Keratinocyte (primary cell): ENCODE results near the gene MAST1. TPM values are rescaled to one million over a fixed set of nuclear protein-coding genes. Genes with fewer than 3 reads are reported as not detected.
A peak's percentile ranks its signal among the peaks of the same experiment; 100 is the strongest.

Experiments
- DNase-seq: peaks from one replicate; pipeline ENCODE4 v3.0.0-alpha.2; 2011; ENCODE audit warnings: low read depth, missing footprints, low spot score
- FAIRE-seq: peaks from 2 replicates; lab custom pipeline; 2011; peaks lifted over from hg19 to GRCh38; lab: Jason Lieb, UNC
- H2AFZ ChIP-seq: 2 replicates; pipeline ENCODE4 v1.6.0; 2012; ENCODE audit warnings: low read length, control low read depth, inconsistent platforms; ENCODE audit not compliant: control insufficient read depth
- H3K27ac ChIP-seq: 2 replicates; pipeline ENCODE4 v1.5.1; 2011; ENCODE audit warnings: low read length; ENCODE audit not compliant: control insufficient read depth, insufficient read depth
- H3K27me3 ChIP-seq: 3 replicates; pipeline ENCODE4 v1.6.0; 2011; ENCODE audit warnings: low read length; ENCODE audit not compliant: control insufficient read depth, insufficient read depth; ENCODE audit errors: extremely low read depth
- H3K36me3 ChIP-seq, 2 experiments: 2 replicates in 1 of 2; 3 replicates in 1 of 2; pipeline ENCODE4 v1.5.1; 2011; ENCODE audit warnings: low read length in 2 of 2, mild to moderate bottlenecking in 1 of 2; ENCODE audit not compliant: control insufficient read depth in 2 of 2, insufficient read depth in 2 of 2; ENCODE audit errors: extremely low read depth in 1 of 2
- H3K4me1 ChIP-seq: 3 replicates; pipeline ENCODE4 v1.5.1; 2011; ENCODE audit warnings: low read length; ENCODE audit not compliant: control insufficient read depth, insufficient read depth; ENCODE audit errors: extremely low read depth
- H3K4me2 ChIP-seq: 3 replicates; pipeline ENCODE4 v1.6.0; 2011; ENCODE audit warnings: low read depth, low read length; ENCODE audit not compliant: control insufficient read depth, insufficient read depth; ENCODE audit errors: extremely low read depth
- H3K4me3 ChIP-seq, 3 experiments: fragments of 200-600 bp in 1 of 3; sonication (generic) in 1 of 3; 2 replicates in 2 of 3; 3 replicates in 1 of 3; pipeline ENCODE4 v1.5.1; 2011 to 2016; ENCODE audit warnings: low read length in 3 of 3, mild to moderate bottlenecking in 3 of 3, control low read depth in 2 of 3, inconsistent platforms in 1 of 3, low read depth in 1 of 3, mixed read lengths in 1 of 3, mixed run types in 1 of 3, moderate library complexity in 1 of 3; ENCODE audit not compliant: control insufficient read depth in 2 of 3, insufficient read depth in 2 of 3; ENCODE audit errors: extremely low read depth in 1 of 3
- H3K79me2 ChIP-seq: 2 replicates; pipeline ENCODE4 v1.6.0; 2012; ENCODE audit warnings: low read length; ENCODE audit not compliant: control insufficient read depth, insufficient read depth
- H3K9ac ChIP-seq: 3 replicates; pipeline ENCODE4 v1.6.0; 2011; ENCODE audit warnings: low read length; ENCODE audit not compliant: control insufficient read depth, insufficient read depth; ENCODE audit errors: extremely low read depth
- H3K9me1 ChIP-seq: 3 replicates; pipeline ENCODE4 v1.6.0; 2011; ENCODE audit warnings: low read length; ENCODE audit not compliant: control insufficient read depth, insufficient read depth; ENCODE audit errors: extremely low read depth
- H3K9me3 ChIP-seq: 2 replicates; pipeline ENCODE4 v1.5.1; 2012; ENCODE audit warnings: low read depth, low read length; ENCODE audit not compliant: control insufficient read depth
- H4K20me1 ChIP-seq: 3 replicates; pipeline ENCODE4 v1.6.0; 2011; ENCODE audit warnings: low read length; ENCODE audit not compliant: control insufficient read depth, insufficient read depth; ENCODE audit errors: extremely low read depth
- EZH2 ChIP-seq: IDR thresholded peaks from one replicate; pipeline ENCODE4 v1.6.1; 2012; ENCODE audit warnings: inconsistent platforms, mild to moderate bottlenecking, low read length, moderate library complexity
- dilution Hi-C: fragments of 300-500 bp; cut with MboI; formaldehyde crosslinking; loops from one replicate; pipeline ENCODE4 v1.7.0; 2020; ENCODE audit warnings: low sequenced_read_pairs; ENCODE audit not compliant: extremely low pct_ligation_motif_present
- polyA plus RNA-seq, 5 experiments: library from polyadenylated mRNA; depleted of rRNA in 3 of 5; stranded (reverse) in 3 of 5; stranded (forward) in 1 of 5; unstranded in 1 of 5; fragments of >200 nt; gene quantifications; 1 replicate in 1 of 5; 2 replicates in 3 of 5; 3 replicates in 1 of 5; pipeline versions ENCODE4 v1.2.1 to v1.2.3, GENCODE V29; 2011 to 2012; ENCODE audit warnings: missing spikeins in 2 of 5, low read depth in 1 of 5, low replicate concordance in 1 of 5
- TF ChIP-seq, protein P1 (sequence below), 3 experiments: IDR thresholded peaks in 1 of 3; conservative IDR thresholded peaks in 1 of 3; optimal IDR thresholded peaks in 1 of 3; 2 replicates in 2 of 3; 3 replicates in 1 of 3; pipeline versions ENCODE3 to v1.5.1; 2011; ENCODE audit warnings: low read length in 3 of 3, mild to moderate bottlenecking in 3 of 3, moderate library complexity in 2 of 3, control low read depth in 1 of 3, inconsistent platforms in 1 of 3; ENCODE audit not compliant: insufficient read depth in 2 of 3; ENCODE audit errors: extremely low read depth in 1 of 3

Gene MAST1
- polyA plus RNA-seq, 1 donor (not counting 4 experiments of a cell fraction or from before 2014, with no cell fraction given), result 0.13 TPM

DNA sequence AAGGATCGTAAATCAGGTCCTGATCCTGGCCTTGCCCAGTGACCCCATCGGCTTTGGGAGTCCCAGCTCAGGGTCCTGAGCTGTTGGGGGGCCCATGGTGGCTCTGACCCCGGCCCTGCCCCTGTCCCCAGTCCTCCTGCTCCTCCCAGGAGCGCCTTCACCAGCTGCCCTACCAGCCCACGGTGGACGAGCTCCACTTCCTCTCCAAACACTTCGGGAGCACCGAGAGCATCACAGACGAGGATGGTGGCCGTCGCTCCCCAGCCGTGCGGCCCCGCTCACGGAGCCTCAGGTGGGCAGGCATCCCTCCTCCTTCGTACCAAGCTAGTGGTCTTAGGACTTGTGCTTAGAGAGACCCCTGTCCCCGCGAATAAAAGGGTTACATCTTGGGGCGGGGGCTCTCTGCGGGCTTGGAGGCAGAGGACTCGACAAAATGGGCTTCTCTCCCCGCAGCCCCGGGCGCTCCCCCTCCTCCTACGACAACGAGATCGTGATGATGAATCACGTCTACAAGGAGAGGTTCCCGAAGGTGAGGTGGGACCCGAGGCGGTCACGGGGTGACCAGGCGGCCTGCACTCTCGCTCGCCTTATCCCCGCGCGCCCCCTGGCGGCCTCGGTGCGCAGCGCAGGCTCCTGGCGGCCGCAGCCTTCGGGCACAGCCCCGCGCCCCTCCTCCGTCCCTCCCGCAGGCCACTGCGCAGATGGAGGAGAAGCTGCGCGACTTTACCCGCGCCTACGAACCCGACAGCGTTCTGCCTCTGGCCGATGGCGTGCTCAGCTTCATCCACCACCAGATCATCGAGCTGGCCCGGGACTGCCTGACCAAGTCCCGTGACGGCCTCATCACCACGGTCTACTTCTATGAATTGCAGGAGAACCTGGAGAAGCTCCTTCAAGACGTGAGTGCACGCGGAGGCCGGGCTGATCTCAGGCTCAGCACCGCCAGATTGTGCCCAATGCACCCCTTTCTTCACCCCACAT lies 9.1 kb downstream of the MAST1 start:
- Histone ChIP-seq H3K79me2 (no peaks in the 10 kb centered on the region), H3K27ac (no peak overlapping the region), H3K4me1 (peaks cover 10% of the 10 kb centered on the region), H3K9ac (peak overlapping the region; percentile 30), H3K4me2 (peak overlapping the region; percentile 69), H3K9me3 (no peaks in the 10 kb centered on the region), H4K20me1 (no peaks in the 10 kb centered on the region), H3K36me3 (no peaks in the 10 kb centered on the region), H3K9me1 (no peaks in the 10 kb centered on the region), H2AFZ (peak overlapping the region; percentile 73), H3K27me3 (no peaks in the 10 kb centered on the region), H3K4me3 (peak overlapping the region in 1 of 3 experiments; percentile 15)
- FAIRE-seq (no peak), DNase-seq (peak; percentile 60)
- no peak for TF ChIP-seq EZH2
- TF ChIP-seq, protein P1, sequence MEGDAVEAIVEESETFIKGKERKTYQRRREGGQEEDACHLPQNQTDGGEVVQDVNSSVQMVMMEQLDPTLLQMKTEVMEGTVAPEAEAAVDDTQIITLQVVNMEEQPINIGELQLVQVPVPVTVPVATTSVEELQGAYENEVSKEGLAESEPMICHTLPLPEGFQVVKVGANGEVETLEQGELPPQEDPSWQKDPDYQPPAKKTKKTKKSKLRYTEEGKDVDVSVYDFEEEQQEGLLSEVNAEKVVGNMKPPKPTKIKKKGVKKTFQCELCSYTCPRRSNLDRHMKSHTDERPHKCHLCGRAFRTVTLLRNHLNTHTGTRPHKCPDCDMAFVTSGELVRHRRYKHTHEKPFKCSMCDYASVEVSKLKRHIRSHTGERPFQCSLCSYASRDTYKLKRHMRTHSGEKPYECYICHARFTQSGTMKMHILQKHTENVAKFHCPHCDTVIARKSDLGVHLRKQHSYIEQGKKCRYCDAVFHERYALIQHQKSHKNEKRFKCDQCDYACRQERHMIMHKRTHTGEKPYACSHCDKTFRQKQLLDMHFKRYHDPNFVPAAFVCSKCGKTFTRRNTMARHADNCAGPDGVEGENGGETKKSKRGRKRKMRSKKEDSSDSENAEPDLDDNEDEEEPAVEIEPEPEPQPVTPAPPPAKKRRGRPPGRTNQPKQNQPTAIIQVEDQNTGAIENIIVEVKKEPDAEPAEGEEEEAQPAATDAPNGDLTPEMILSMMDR (optimal IDR thresholded peaks at IDR 0.05 in 1 of 3, IDR thresholded peaks at IDR 0.05 in 1 of 3, conservative IDR thresholded peaks at IDR 0.05 in 1 of 3; ENCODE audit: extremely low read depth in 1 of 3, insufficient read depth in 2 of 3, low read length in 3 of 3), result peak; percentile 90 to 100 (median 95)
- dilution Hi-C loops, result no loop called here

DNA sequence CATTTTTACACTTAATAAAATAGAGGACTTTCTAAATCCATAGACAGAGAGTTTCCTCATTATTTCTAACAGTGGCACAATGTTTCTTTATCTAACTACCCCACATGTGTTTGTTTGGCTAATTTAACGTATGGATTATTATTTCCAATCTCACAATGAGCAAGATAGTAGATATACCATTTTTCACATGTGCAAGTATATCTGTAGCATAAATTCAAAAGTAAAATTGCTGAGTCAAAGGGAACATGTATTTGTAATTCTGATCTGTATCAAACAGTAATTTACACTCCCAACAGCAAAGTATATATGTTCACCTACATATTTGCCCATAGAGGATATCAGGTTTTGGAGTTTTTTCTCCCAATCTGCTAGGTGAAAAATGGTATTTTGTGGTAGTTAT lies 18.3 kb downstream of the MAST1 start:
- H3K4me2 ChIP-seq, result no peak overlapping the region
- H3K27me3 ChIP-seq, result no peaks in the 10 kb centered on the region
- no peak for TF ChIP-seq EZH2
- TF ChIP-seq, protein P1 (optimal IDR thresholded peaks at IDR 0.05 in 1 of 3, IDR thresholded peaks at IDR 0.05 in 1 of 3, conservative IDR thresholded peaks at IDR 0.05 in 1 of 3; ENCODE audit: extremely low read depth in 1 of 3, insufficient read depth in 2 of 3, low read length in 3 of 3), result no peak
- no peak overlapping the region for H3K4me3 ChIP-seq
- H4K20me1 ChIP-seq, result no peaks in the 10 kb centered on the region
- no peak overlapping the region for H3K9ac ChIP-seq
- no peak for FAIRE-seq
- no peaks in the 10 kb centered on the region for H3K4me1 ChIP-seq
- no peaks in the 10 kb centered on the region for H3K36me3 ChIP-seq
- H3K27ac ChIP-seq, result no peak overlapping the region
- dilution Hi-C loops, result no loop called here
- no peak for DNase-seq
- no peaks in the 10 kb centered on the region for H3K9me3 ChIP-seq
- H3K9me1 ChIP-seq, result no peaks in the 10 kb centered on the region
- no peaks in the 10 kb centered on the region for H3K79me2 ChIP-seq
- no peak overlapping the region for H2AFZ ChIP-seq
